GM23338 (cell line): ENCODE results near the gene MPRIP. TPM values are rescaled to one million over a fixed set of nuclear protein-coding genes. Genes with fewer than 3 reads are reported as not detected.

ENCODE experiments used
- ATAC-seq: fragments of 200-7000 bp; cut with Tn5 transposase; 3 replicates; pipeline ENCODE4 v1.9.1; 2020
- DNase-seq: peaks from one replicate; pipeline ENCODE4 v3.0.0-alpha.2; 2015; ENCODE audit warnings: low spot score
- H2AFZ ChIP-seq: fragments of 200-600 bp; sonication (generic); 2 replicates; pipeline ENCODE4 v1.8.0; 2016; ENCODE audit warnings: antibody characterized with exemption, mild to moderate bottlenecking, moderate library complexity
- H3F3A ChIP-seq: fragments of 200-600 bp; sonication (generic); replicated peaks from 2 replicates; pipeline ENCODE4 v1.8.0; 2017; ENCODE audit warnings: antibody characterized with exemption, mixed run types, low read depth
- H3K27ac ChIP-seq: fragments of 200-600 bp; sonication (generic); 2 replicates; pipeline ENCODE4 v1.6.1; 2016; ENCODE audit warnings: low read depth
- H3K27me3 ChIP-seq: fragments of 200-600 bp; sonication (generic); 2 replicates; pipeline ENCODE4 v1.8.0; 2016; ENCODE audit warnings: mild to moderate bottlenecking, mixed run types, moderate library complexity; ENCODE audit not compliant: insufficient read depth
- H3K36me3 ChIP-seq: fragments of 200-600 bp; sonication (generic); 2 replicates; pipeline ENCODE4 v1.8.0; 2016; ENCODE audit warnings: mild to moderate bottlenecking; ENCODE audit not compliant: insufficient read depth
- H3K4me1 ChIP-seq: fragments of 200-600 bp; sonication (generic); 2 replicates; pipeline ENCODE4 v1.8.0; 2016; ENCODE audit warnings: mild to moderate bottlenecking, moderate library complexity; ENCODE audit not compliant: insufficient read depth
- H3K4me2 ChIP-seq: fragments of 200-600 bp; sonication (generic); 2 replicates; pipeline ENCODE4 v1.7.1; 2017; ENCODE audit warnings: mixed run types
- H3K4me3 ChIP-seq: fragments of 200-600 bp; sonication (generic); 2 replicates; pipeline ENCODE4 v1.6.1; 2016; ENCODE audit warnings: mixed run types
- H3K79me2 ChIP-seq: fragments of 200-600 bp; sonication (generic); replicated peaks from 2 replicates; pipeline ENCODE4 v1.8.0; 2017; ENCODE audit warnings: mild to moderate bottlenecking; ENCODE audit not compliant: insufficient read depth
- H3K9me2 ChIP-seq: fragments of 200-600 bp; sonication (generic); 2 replicates; pipeline ENCODE4 v1.8.0; 2017; ENCODE audit not compliant: insufficient read depth
- H4K20me1 ChIP-seq: fragments of 200-600 bp; sonication (generic); replicated peaks from 2 replicates; pipeline ENCODE4 v1.8.0; 2017; ENCODE audit warnings: mild to moderate bottlenecking; ENCODE audit not compliant: insufficient read depth
- H3K27ac Mint-ChIP-seq: 2 replicates; pipeline ENCODE4 v1.8.0; 2020; ENCODE audit warnings: inconsistent platforms, mild to moderate bottlenecking, moderate library complexity, mixed read lengths
- H3K27me3 Mint-ChIP-seq: 3 replicates; pipeline ENCODE4 v1.8.0; 2022; ENCODE audit warnings: low read depth, mild to moderate bottlenecking, moderate library complexity, mixed read lengths, inconsistent platforms; ENCODE audit not compliant: insufficient read depth, poor library complexity
- H3K36me3 Mint-ChIP-seq: 3 replicates; pipeline ENCODE4 v1.8.0; 2021; ENCODE audit warnings: low read depth, mild to moderate bottlenecking, inconsistent platforms, moderate library complexity, mixed read lengths
- H3K4me1 Mint-ChIP-seq: 3 replicates; pipeline ENCODE4 v1.8.0; 2020; ENCODE audit warnings: mild to moderate bottlenecking, inconsistent platforms, mixed read lengths
- H3K4me3 Mint-ChIP-seq: 3 replicates; pipeline ENCODE4 v1.8.0; 2021; ENCODE audit warnings: moderate library complexity, mild to moderate bottlenecking, inconsistent platforms, mixed read lengths
- H3K9me3 Mint-ChIP-seq: 3 replicates; pipeline ENCODE4 v1.8.0; 2020; ENCODE audit warnings: moderate library complexity, mild to moderate bottlenecking, inconsistent platforms, mixed read lengths
- CREB1 ChIP-seq: fragments of 250-450 bp; sonication (Bioruptor Pico); IDR thresholded peaks from 2 replicates; pipeline ENCODE4 v1.5.0; 2020; ENCODE audit warnings: low read depth, mild to moderate bottlenecking, moderate library complexity
- EZH2 ChIP-seq: fragments of 200-600 bp; sonication (generic); IDR thresholded peaks from one replicate; pipeline ENCODE4 v1.8.0; 2017; ENCODE audit warnings: antibody characterized with exemption, mild to moderate bottlenecking, low read depth; ENCODE audit not compliant: unreplicated experiment
- STAT1 ChIP-seq: IDR thresholded peaks from one replicate; pipeline ENCODE4 v1.6.1; 2016; ENCODE audit warnings: antibody characterized with exemption; ENCODE audit not compliant: unreplicated experiment
- ZNF331 ChIP-seq: fragments of 250-450 bp; sonication (Bioruptor Pico); IDR thresholded peaks from 2 replicates; pipeline ENCODE4 v1.5.0; 2020; ENCODE audit warnings: low read depth, mild to moderate bottlenecking, moderate library complexity
- polyA plus RNA-seq: library from polyadenylated mRNA; unstranded; fragments of >200 nt; fragmentation: Nextera tagmentation; extraction: Ambion mirVana; gene quantifications from 2 replicates; pipeline ENCODE4 v1.2.1, GENCODE V29; 2016
- total RNA-seq: library from RNA; depleted of rRNA; stranded (reverse); fragments of >200 nt; shearing (Covaris generic); gene quantifications from 2 replicates; pipeline ENCODE4 v1.2.3, GENCODE V29; 2014
- TF ChIP-seq, protein P1 (sequence below), 2 experiments: fragments of 200-600 bp in 1 of 2; sonication (generic) in 1 of 2; conservative IDR thresholded peaks; 2 replicates each; pipeline versions ENCODE4 v1.5.1 to v1.6.1; 2016 to 2017; ENCODE audit warnings: antibody characterized with exemption in 2 of 2, low read depth in 2 of 2, mild to moderate bottlenecking in 2 of 2, moderate library complexity in 1 of 2
- TF ChIP-seq, protein P2 (sequence below): IDR thresholded peaks from one replicate; pipeline ENCODE4 v1.6.1; 2018; ENCODE audit warnings: antibody characterized with exemption; ENCODE audit not compliant: unreplicated experiment
- TF ChIP-seq, protein P3 (sequence below): fragments of 250-450 bp; sonication (Bioruptor Pico); IDR thresholded peaks from 2 replicates; pipeline ENCODE4 v1.5.0; 2020; ENCODE audit warnings: mild to moderate bottlenecking, moderate library complexity

MPRIP gene
- total and polyA plus RNA-seq, 2 experiments from 2014 or later = 39.3 to 113 TPM

DNA sequence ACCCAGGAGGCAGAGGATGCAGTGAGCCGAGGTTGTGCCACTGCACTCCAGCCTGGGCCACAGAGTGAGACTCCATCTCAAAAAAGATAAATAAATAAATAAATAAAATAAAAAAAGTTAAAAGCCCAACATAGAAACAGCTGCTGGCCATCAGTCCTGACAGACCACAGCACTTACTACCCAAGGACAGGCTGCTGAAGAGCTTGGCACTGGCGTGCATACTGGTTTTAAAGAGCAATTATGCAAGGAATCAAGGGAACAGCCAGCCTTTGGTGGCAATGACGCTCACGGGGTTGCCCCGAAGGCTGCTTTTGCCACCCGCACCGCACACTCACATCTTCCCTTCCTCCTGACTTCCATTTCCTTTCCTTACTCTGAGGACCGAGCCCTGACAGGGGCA is 159.7 kb downstream of the MPRIP start:
- Mint-ChIP-seq H3K4me3 (no peak overlapping the region), H3K9me3 (no peaks in the 10 kb centered on the region), H3K36me3 (no peaks in the 10 kb centered on the region), H3K27me3 (peaks cover 16% of the 10 kb centered on the region), H3K27ac (no peak overlapping the region), H3K4me1 (no peaks in the 10 kb centered on the region; the same call in 2 of the 3 replicates)
- H3K9me2 ChIP-seq = no peaks in the 10 kb centered on the region
- no peak for DNase-seq
- no peak for ATAC-seq
- H3K4me1 ChIP-seq = no peaks in the 10 kb centered on the region
- TF ChIP-seq CREB1 (CRISPR knock-in tag) (no peak), EZH2 (no peak), STAT1 (no peak), ZNF331 (no peak)
- TF ChIP-seq, protein P1, sequence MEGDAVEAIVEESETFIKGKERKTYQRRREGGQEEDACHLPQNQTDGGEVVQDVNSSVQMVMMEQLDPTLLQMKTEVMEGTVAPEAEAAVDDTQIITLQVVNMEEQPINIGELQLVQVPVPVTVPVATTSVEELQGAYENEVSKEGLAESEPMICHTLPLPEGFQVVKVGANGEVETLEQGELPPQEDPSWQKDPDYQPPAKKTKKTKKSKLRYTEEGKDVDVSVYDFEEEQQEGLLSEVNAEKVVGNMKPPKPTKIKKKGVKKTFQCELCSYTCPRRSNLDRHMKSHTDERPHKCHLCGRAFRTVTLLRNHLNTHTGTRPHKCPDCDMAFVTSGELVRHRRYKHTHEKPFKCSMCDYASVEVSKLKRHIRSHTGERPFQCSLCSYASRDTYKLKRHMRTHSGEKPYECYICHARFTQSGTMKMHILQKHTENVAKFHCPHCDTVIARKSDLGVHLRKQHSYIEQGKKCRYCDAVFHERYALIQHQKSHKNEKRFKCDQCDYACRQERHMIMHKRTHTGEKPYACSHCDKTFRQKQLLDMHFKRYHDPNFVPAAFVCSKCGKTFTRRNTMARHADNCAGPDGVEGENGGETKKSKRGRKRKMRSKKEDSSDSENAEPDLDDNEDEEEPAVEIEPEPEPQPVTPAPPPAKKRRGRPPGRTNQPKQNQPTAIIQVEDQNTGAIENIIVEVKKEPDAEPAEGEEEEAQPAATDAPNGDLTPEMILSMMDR (conservative IDR thresholded peaks at IDR 0.05; ENCODE audit: low read depth in 2 of 2) = no peak
- TF ChIP-seq, protein P2, sequence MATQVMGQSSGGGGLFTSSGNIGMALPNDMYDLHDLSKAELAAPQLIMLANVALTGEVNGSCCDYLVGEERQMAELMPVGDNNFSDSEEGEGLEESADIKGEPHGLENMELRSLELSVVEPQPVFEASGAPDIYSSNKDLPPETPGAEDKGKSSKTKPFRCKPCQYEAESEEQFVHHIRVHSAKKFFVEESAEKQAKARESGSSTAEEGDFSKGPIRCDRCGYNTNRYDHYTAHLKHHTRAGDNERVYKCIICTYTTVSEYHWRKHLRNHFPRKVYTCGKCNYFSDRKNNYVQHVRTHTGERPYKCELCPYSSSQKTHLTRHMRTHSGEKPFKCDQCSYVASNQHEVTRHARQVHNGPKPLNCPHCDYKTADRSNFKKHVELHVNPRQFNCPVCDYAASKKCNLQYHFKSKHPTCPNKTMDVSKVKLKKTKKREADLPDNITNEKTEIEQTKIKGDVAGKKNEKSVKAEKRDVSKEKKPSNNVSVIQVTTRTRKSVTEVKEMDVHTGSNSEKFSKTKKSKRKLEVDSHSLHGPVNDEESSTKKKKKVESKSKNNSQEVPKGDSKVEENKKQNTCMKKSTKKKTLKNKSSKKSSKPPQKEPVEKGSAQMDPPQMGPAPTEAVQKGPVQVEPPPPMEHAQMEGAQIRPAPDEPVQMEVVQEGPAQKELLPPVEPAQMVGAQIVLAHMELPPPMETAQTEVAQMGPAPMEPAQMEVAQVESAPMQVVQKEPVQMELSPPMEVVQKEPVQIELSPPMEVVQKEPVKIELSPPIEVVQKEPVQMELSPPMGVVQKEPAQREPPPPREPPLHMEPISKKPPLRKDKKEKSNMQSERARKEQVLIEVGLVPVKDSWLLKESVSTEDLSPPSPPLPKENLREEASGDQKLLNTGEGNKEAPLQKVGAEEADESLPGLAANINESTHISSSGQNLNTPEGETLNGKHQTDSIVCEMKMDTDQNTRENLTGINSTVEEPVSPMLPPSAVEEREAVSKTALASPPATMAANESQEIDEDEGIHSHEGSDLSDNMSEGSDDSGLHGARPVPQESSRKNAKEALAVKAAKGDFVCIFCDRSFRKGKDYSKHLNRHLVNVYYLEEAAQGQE = no peak
- TF ChIP-seq, protein P3, sequence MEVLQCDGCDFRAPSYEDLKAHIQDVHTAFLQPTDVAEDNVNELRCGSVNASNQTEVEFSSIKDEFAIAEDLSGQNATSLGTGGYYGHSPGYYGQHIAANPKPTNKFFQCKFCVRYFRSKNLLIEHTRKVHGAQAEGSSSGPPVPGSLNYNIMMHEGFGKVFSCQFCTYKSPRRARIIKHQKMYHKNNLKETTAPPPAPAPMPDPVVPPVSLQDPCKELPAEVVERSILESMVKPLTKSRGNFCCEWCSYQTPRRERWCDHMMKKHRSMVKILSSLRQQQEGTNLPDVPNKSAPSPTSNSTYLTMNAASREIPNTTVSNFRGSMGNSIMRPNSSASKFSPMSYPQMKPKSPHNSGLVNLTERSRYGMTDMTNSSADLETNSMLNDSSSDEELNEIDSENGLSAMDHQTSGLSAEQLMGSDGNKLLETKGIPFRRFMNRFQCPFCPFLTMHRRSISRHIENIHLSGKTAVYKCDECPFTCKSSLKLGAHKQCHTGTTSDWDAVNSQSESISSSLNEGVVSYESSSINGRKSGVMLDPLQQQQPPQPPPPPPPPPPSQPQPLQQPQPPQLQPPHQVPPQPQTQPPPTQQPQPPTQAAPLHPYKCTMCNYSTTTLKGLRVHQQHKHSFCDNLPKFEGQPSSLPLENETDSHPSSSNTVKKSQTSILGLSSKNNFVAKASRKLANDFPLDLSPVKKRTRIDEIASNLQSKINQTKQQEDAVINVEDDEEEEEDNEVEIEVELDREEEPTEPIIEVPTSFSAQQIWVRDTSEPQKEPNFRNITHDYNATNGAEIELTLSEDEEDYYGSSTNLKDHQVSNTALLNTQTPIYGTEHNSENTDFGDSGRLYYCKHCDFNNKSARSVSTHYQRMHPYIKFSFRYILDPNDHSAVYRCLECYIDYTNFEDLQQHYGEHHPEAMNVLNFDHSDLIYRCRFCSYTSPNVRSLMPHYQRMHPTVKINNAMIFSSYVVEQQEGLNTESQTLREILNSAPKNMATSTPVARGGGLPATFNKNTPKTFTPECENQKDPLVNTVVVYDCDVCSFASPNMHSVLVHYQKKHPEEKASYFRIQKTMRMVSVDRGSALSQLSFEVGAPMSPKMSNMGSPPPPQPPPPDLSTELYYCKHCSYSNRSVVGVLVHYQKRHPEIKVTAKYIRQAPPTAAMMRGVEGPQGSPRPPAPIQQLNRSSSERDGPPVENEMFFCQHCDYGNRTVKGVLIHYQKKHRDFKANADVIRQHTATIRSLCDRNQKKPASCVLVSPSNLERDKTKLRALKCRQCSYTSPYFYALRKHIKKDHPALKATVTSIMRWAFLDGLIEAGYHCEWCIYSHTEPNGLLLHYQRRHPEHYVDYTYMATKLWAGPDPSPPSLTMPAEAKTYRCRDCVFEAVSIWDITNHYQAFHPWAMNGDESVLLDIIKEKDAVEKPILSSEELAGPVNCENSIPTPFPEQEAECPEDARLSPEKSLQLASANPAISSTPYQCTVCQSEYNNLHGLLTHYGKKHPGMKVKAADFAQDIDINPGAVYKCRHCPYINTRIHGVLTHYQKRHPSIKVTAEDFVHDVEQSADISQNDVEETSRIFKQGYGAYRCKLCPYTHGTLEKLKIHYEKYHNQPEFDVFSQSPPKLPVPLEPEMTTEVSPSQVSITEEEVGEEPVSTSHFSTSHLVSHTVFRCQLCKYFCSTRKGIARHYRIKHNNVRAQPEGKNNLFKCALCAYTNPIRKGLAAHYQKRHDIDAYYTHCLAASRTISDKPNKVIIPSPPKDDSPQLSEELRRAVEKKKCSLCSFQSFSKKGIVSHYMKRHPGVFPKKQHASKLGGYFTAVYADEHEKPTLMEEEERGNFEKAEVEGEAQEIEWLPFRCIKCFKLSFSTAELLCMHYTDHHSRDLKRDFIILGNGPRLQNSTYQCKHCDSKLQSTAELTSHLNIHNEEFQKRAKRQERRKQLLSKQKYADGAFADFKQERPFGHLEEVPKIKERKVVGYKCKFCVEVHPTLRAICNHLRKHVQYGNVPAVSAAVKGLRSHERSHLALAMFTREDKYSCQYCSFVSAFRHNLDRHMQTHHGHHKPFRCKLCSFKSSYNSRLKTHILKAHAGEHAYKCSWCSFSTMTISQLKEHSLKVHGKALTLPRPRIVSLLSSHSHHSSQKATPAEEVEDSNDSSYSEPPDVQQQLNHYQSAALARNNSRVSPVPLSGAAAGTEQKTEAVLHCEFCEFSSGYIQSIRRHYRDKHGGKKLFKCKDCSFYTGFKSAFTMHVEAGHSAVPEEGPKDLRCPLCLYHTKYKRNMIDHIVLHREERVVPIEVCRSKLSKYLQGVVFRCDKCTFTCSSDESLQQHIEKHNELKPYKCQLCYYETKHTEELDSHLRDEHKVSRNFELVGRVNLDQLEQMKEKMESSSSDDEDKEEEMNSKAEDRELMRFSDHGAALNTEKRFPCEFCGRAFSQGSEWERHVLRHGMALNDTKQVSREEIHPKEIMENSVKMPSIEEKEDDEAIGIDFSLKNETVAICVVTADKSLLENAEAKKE (CRISPR knock-in tag) = no peak
- H4K20me1 ChIP-seq = no peaks in the 10 kb centered on the region
- peaks cover 1% of the 10 kb centered on the region; the same call in 1 of the 2 replicates for H3F3A ChIP-seq
- H3K4me2 ChIP-seq = no peak overlapping the region
- no peaks in the 10 kb centered on the region for H3K36me3 ChIP-seq
- no peak overlapping the region for H3K27ac ChIP-seq
- H3K4me3 ChIP-seq = no peak overlapping the region
- no peaks in the 10 kb centered on the region for H3K79me2 ChIP-seq
- H2AFZ ChIP-seq = no peak overlapping the region
- H3K27me3 ChIP-seq = no peaks in the 10 kb centered on the region
